ENCODE data around the gene GNG7. TPM values are rescaled to one million over a fixed set of nuclear protein-coding genes. Genes with fewer than 3 reads are reported as not detected.
"Not testable (repeated sequence)": the region's sequence is repeated elsewhere in the genome, so short reads cannot be mapped to it uniquely, and the experiment has no call there.

GNG7 gene
- total RNA-seq, 2 donors from 2014 or later = 2.1 to 4.5 TPM

DNA sequence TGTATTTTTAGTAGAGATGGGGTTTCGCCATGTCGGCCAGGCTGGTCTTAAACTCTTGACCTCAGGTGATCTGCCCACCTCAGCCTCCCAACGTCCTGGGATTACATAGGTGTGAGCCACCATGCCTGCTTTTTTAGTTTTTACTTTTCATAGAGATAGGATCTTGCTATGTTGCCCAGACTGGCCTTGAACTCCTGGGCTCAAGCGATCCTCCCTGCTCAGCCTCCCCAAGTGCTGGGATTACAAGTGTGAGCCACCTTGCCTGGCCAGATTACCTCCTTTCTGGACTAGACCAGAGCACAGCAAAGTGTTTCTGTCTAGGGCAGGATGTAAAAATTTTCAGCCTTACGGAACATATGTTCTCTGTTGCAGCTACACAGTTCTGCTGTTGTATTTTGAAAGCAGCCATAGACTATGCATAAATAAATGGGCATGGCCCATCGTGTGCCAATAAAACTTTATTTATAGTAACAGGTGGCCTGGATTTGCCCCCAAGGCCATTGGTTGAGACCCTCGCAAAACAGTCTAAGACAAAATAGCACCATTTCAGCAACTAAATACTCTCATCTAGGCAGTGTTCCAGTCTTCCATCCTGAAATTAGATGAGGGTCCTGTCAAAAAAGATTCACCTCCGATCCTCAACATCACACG lies 36.0 kb downstream of the GNG7 start:
- H3K9me3 ChIP-seq (ENCODE audit: control insufficient read depth, low read length, poor library complexity, severe bottlenecking) = no peaks in the 10 kb centered on the region
- Mint-ChIP-seq H3K27me3 (no peaks in the 10 kb centered on the region), H3K36me3 (ENCODE audit: low read depth) (no peaks in the 10 kb centered on the region), H3K4me1 (peaks cover 2% of the 10 kb centered on the region), H3K27ac (no peak overlapping the region), H3K4me3 (no peak overlapping the region)
- ATAC-seq (no peak), DNase-seq (no peak)

DNA sequence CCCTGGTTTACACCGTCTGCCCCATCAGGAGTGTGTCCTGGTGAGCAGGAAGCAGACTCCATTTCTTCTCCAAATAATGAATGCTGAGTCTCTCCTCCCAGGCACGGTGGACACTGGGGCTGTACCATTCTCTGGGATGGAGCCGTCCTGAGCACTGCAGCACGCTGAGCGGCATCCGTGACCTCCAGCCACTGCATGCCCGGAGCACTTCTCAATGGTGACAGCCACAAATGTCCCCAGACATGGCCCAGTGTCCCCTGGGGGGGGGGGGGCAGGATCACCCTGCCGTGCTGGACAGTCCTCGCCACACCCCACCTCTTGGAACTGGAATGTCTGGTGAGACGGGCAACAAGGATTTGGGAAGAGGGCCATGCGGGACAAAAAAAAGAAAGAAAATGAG lies 37.4 kb downstream of the GNG7 start:
- DNase-seq (no peak), ATAC-seq (no peak)
- Mint-ChIP-seq H3K4me1 (peaks cover 2% of the 10 kb centered on the region), H3K27ac (peak overlapping the region; percentile 39), H3K4me3 (no peak overlapping the region), H3K27me3 (no peaks in the 10 kb centered on the region), H3K36me3 (ENCODE audit: low read depth) (no peaks in the 10 kb centered on the region)
- H3K9me3 ChIP-seq (ENCODE audit: control insufficient read depth, low read length, poor library complexity, severe bottlenecking) = no peaks in the 10 kb centered on the region

DNA sequence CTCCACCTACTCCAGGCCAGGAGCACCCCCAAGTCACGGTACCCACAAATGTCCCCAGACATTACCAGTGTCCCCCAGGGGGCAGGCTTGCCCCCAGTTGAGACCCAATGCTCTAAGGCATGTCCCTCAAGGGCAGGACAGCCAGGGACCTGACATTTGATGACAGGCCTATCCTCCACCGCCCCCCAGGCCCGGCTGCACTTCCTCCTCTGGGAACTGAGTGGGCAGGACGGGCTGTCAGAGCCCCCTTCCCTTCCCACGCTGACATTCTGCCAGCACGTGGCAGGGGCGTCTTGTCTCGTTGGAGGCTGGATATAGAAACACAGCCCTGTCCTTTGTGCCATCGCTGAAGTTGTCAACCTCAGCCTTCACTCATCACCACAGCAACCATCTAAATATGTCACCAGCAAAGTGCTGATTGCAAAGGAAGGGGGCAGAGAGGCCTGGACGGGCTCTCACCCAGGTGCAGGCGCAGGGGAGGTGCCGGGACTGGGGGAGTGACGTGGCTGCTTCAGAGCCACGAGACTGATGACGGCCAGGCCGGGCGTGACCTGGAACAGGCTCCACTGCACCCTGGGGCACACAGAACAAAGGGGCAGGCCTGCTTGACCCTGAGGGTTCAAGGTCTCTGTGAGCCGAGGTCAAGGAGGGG lies 38.4 kb downstream of the GNG7 start:
- no peak for DNase-seq
- ATAC-seq = peak; percentile 82

DNA sequence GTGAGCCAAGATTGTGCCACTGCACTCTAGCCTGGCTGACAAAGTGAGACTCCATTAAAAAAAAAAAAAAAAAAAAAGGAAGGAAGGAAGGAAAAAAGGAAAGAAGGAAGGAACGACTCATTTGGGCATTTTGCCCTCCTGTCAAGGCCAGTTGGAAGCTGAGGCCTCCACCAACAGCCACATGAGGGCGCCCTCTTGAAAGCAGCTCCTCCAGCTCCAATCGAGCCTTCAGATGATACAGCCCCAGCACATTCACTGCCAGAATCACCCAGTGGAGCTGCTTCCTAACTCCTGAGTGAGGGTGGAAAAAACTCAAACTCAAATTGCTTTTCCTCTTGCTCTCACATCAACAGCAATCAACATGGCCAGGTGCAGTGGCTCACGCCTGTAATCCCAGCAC lies 40.9 kb downstream of the GNG7 start:
- Mint-ChIP-seq H3K36me3 (ENCODE audit: low read depth) (no peaks in the 10 kb centered on the region), H3K4me3 (no peak overlapping the region), H3K27me3 (no peaks in the 10 kb centered on the region), H3K4me1 (no peaks in the 10 kb centered on the region), H3K27ac (no peak overlapping the region)
- no peak for DNase-seq
- ATAC-seq = no peak
- no peaks in the 10 kb centered on the region for H3K9me3 ChIP-seq (ENCODE audit: control insufficient read depth, low read length, poor library complexity, severe bottlenecking)

More for the DNA sequence above, 38.4 kb downstream of the GNG7 start:
- no peak overlapping the region for H3K4me3 Mint-ChIP-seq
- H3K9me3 ChIP-seq (ENCODE audit: control insufficient read depth, low read length, poor library complexity, severe bottlenecking) = no peaks in the 10 kb centered on the region
- H3K36me3 Mint-ChIP-seq (ENCODE audit: low read depth) = no peaks in the 10 kb centered on the region
- no peak overlapping the region for H3K27ac Mint-ChIP-seq
- H3K4me1 Mint-ChIP-seq = peaks cover 2% of the 10 kb centered on the region
- H3K27me3 Mint-ChIP-seq = no peaks in the 10 kb centered on the region

DNA sequence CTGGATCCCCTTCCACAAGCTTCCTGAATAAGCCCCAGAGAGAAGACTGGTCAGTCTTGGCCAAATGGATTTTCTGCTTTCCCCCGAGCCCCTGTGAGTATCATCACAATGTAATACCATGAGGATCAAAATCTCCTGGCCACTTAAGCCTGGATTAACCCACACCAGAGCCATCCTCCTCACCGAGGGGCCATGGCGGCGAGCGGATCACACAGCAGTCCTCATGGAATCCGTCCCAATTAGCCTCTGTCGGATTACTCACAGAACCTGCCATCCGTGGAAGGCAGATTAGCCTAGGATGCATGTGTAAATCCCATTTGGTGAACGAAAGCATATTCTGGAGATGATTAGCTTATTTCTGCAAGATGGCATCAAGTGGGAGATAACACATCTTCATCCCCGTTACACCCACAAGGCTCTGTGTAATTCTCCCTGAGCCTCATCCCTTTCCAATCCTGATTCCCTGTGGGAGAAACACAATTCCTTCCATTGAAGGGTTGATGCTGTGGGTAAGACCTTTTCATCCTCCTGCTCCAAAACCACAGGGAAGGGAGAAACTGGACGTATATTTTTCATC lies 42.5 kb downstream of the GNG7 start:
- Mint-ChIP-seq H3K36me3 (ENCODE audit: low read depth) (no peaks in the 10 kb centered on the region), H3K27me3 (no peaks in the 10 kb centered on the region), H3K27ac (no peak overlapping the region), H3K4me1 (no peaks in the 10 kb centered on the region), H3K4me3 (no peak overlapping the region)
- H3K9me3 ChIP-seq (ENCODE audit: control insufficient read depth, low read length, poor library complexity, severe bottlenecking) = no peaks in the 10 kb centered on the region
- ATAC-seq (no peak), DNase-seq (no peak)

DNA sequence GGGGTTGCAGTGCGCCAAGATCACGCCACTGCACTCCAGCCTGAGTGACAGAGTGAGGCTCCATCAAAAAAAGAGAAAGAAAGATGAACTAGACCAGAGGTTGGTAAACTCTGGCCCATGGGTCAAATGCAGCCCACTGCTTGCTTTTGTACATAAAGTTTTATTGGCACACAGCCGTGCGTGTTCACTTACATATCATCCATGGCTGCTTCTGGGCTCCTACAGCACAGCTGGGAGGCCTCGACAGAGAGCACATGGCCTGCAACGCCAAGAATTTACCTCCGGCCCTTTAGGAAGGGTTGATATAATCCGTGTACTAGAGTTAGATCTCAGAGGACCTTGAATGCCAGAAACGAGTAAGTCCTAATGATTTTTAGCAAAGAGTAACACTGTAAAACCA lies 46.0 kb downstream of the GNG7 start:
- ATAC-seq (no peak), DNase-seq (no peak)
- no peaks in the 10 kb centered on the region for H3K9me3 ChIP-seq (ENCODE audit: control insufficient read depth, low read length, poor library complexity, severe bottlenecking)
- H3K4me3 Mint-ChIP-seq = no peak overlapping the region
- no peaks in the 10 kb centered on the region for H3K4me1 Mint-ChIP-seq
- no peak overlapping the region for H3K27ac Mint-ChIP-seq
- no peaks in the 10 kb centered on the region for H3K27me3 Mint-ChIP-seq
- H3K36me3 Mint-ChIP-seq (ENCODE audit: low read depth) = no peaks in the 10 kb centered on the region

DNA sequence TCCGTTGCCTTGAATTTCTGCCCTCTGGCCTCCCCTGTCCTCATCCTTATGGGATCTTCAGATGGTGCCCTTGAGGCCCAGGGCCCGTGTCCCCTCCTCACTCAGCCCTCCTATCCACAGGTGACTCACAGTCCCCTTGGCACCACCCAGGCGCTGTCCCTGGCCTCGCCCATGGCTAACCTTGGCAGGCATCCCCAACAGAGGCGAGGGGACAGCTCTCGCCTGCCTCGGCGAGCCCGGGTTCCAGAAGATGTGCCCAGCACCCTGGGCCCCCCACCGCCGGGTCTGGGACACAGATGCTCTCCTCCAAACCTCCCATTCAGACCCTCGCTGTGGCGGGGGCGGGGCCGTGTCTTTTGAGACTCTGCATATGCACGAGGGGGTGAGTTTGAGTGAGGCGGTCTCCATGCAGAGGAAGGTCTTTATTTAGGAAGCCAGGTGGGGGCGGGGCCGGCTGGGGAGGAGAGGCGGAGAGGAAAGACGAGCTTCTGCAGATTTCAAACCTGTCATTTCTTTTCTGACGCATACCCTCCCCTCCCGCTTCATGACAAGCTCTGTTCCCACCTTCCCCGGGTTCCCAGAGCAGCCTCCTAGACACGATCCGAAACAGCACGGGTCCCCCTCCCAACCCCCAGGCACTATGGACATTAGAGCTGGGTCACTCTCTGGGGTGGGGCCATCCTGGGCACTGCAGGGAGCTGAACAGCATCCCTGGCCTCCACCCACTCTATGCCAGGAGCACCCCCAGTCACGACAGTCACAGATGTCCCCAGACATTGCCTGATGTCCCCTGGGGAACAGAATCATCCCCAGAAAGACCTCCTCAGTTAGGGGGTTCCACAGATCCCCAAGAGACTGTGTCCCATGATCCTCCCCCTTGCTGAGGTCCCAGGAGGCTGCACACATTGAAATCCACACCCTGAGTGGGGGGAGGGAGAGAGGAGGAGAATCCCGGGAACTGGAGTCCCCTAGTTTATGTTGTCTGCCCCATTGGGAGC lies 48.5 kb downstream of the GNG7 start:
- no peaks in the 10 kb centered on the region for H3K9me3 ChIP-seq (ENCODE audit: control insufficient read depth, low read length, poor library complexity, severe bottlenecking)
- no peak overlapping the region for H3K27ac Mint-ChIP-seq
- H3K4me1 Mint-ChIP-seq = no peaks in the 10 kb centered on the region
- DNase-seq (no peak), ATAC-seq (no peak)
- no peaks in the 10 kb centered on the region for H3K36me3 Mint-ChIP-seq (ENCODE audit: low read depth)
- H3K27me3 Mint-ChIP-seq = no peaks in the 10 kb centered on the region
- H3K4me3 Mint-ChIP-seq = no peak overlapping the region

DNA sequence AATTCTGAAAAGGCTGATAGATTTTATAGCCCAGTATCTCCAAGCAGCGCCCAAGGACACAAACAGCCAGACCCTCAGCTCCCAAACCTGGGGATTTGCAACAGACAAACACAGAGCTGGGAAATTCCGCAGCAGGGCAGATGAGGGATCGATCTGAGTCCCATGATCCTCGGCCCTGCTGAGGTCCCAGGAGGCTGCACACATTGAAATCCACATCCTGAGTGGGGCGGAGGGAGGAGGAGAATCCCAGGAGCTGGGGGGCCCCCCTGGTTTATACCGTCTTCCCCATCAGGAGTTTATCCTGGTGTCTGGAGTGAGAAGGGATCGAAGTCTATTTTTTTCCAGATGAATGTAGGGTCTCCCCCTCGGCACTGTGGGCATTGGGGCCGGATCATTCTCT lies 49.3 kb downstream of the GNG7 start:
- Mint-ChIP-seq H3K4me3 (no peak overlapping the region), H3K4me1 (no peaks in the 10 kb centered on the region), H3K27ac (no peak overlapping the region), H3K27me3 (no peaks in the 10 kb centered on the region), H3K36me3 (ENCODE audit: low read depth) (no peaks in the 10 kb centered on the region)
- no peaks in the 10 kb centered on the region for H3K9me3 ChIP-seq (ENCODE audit: control insufficient read depth, low read length, poor library complexity, severe bottlenecking)
- ATAC-seq (no peak), DNase-seq (no peak)

DNA sequence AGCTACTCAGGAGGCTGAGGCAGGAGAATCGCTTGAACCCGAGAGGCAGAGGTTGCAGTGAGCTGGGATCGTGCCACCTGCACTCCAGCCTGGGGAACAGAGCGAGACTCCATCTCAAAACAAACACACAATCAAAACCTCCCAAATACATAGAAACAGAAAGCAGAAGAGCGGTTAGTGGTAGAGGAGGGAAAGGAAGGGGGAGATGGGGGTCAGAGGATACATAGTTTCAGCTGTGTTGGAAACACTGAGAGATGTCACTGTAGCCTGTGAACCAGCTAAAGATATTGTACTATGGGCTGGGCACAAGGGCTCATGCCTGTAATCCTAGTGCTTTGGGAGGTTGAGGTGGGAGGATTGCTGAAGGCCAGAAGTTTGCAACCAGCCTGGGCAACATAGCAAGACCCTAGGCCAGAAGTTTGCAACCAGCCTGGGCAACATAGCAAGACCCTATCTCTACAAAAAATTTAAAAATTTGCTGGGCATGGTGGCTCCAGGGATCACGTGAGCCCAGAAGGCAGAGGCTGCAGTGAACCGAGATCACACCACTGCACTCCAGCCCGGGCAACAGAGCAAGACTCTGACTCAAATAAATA lies 49.9 kb downstream of the GNG7 start:
- H3K9me3 ChIP-seq (ENCODE audit: control insufficient read depth, low read length, poor library complexity, severe bottlenecking) = no peaks in the 10 kb centered on the region
- Mint-ChIP-seq H3K4me1 (no peaks in the 10 kb centered on the region), H3K27ac (no peak overlapping the region), H3K36me3 (ENCODE audit: low read depth) (no peaks in the 10 kb centered on the region), H3K4me3 (no peak overlapping the region), H3K27me3 (no peaks in the 10 kb centered on the region)
- no peak for DNase-seq
- ATAC-seq = no peak

DNA sequence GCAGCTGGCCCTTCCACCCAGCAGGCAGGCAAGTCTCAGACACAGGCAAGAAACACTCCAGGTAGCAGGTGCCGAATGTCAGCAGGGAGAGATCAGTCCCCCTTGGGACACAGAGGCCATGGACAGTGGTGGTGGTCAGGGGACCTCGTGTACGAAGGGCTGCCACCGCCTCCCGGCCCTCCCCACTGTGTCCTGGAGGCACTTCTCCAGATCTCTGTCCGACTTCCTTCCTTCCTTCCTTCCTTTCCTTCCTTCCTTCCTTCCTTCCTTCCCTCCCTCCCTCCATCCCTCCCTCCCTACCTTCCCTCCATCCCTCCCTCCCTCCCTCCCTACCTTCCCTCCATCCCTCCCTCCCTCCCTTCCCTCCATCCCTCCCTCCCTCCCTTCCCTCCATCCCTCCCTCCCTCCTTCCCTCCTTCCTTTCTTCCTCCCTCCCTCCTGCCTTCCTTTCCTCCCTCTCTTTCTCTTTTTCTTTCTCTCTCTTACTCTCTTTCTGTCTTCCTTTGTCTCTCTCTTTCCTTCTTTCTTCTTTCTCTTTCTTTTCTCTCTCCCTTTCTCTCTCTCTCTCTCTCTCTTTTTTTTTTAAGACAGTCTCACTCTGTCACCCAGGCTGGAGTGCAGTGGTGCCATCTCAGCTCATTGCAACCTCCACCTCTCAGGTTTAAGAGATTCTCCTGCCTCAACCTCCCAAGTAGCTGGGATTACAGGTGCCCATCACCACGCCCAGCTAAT lies 51.3 kb downstream of the GNG7 start:
- H3K9me3 ChIP-seq (ENCODE audit: control insufficient read depth, low read length, poor library complexity, severe bottlenecking); ATAC-seq; H3K4me1 Mint-ChIP-seq; H3K27me3 Mint-ChIP-seq; H3K27ac Mint-ChIP-seq; DNase-seq; H3K4me3 Mint-ChIP-seq; H3K36me3 Mint-ChIP-seq (ENCODE audit: low read depth): not testable (repeated sequence)

DNA sequence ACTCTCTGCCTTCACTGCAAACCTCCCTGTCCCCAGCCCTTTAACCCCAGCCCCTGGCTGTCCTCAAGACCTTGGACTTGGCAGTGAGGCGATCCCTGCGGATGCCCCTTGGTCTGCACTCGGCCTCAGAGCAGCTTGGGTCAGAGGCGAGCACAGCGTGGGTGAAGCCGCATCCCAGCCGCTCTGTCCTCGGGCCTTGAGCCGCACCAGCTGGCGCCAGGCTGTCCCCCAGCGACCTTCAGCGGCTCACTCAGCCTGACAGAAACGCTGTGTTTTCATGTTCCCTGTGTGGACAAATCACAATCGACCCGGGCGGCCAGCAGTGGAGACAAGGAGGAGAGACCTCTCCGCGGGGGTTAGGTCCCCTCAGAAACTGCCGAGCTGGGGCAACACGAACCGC lies 52.0 kb downstream of the GNG7 start:
- DNase-seq (no peak), ATAC-seq (no peak)
- Mint-ChIP-seq H3K4me1 (no peaks in the 10 kb centered on the region), H3K4me3 (no peak overlapping the region), H3K36me3 (ENCODE audit: low read depth) (no peaks in the 10 kb centered on the region), H3K27me3 (no peaks in the 10 kb centered on the region), H3K27ac (no peak overlapping the region)
- no peaks in the 10 kb centered on the region for H3K9me3 ChIP-seq (ENCODE audit: control insufficient read depth, low read length, poor library complexity, severe bottlenecking)

DNA sequence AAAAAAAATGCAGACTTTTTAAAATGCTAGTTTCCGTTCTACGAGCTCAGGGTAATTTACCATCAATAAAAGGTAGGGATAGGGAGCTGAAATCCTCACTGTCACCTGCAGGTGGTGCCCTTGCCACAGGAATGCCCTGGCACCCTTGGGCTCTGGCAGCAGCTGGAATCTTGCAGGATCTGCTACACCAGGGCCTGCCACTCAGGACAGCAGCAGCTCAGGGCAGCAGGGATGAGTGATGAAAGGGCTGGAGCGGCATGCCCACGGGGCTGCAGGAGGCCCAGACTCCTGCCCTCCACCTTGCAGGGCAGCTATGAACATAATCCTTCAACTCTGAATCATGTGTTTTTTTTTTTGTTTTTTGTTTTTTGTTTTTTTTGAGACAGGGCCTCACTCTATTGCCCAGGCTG lies 54.0 kb downstream of the GNG7 start:
- Mint-ChIP-seq H3K36me3 (ENCODE audit: low read depth) (no peaks in the 10 kb centered on the region), H3K4me1 (no peaks in the 10 kb centered on the region), H3K27me3 (no peaks in the 10 kb centered on the region), H3K4me3 (no peak overlapping the region), H3K27ac (no peak overlapping the region)
- no peaks in the 10 kb centered on the region for H3K9me3 ChIP-seq (ENCODE audit: control insufficient read depth, low read length, poor library complexity, severe bottlenecking)
- peak; percentile 51 to 73 (median 51) for DNase-seq
- peak; percentile 88 for ATAC-seq
